Bronchial epithelial cell (primary cell): ENCODE results near the gene TANC1. TPM values are rescaled to one million over a fixed set of nuclear protein-coding genes. Genes with fewer than 3 reads are reported as not detected.

Experiments
- DNase-seq: peaks from one replicate; pipeline ENCODE4 v3.0.0-alpha.2; 2010; ENCODE audit warnings: low read depth
- FAIRE-seq: peaks from 2 replicates; lab custom pipeline; 2011; peaks lifted over from hg19 to GRCh38; lab: Jason Lieb, UNC
- H3K27me3 ChIP-seq: 2 replicates; pipeline ENCODE4 v1.5.1; 2011; ENCODE audit warnings: low read length; ENCODE audit not compliant: control insufficient read depth, insufficient read depth
- H3K36me3 ChIP-seq: 2 replicates; pipeline ENCODE4 v1.5.1; 2011; ENCODE audit warnings: low read length; ENCODE audit not compliant: control insufficient read depth, insufficient read depth
- H3K4me3 ChIP-seq: 2 replicates; pipeline ENCODE4 v1.5.1; 2011; ENCODE audit warnings: mild to moderate bottlenecking, low read depth, low read length, control low read depth
- total RNA-seq: library from RNA; depleted of rRNA; stranded (reverse); fragments of >200 nt; gene quantifications from 2 replicates; pipeline ENCODE4 v1.2.1, GENCODE V29; 2014
- TF ChIP-seq, protein P1 (sequence below): IDR thresholded peaks from 2 replicates; pipeline ENCODE4 v1.5.1; 2011; ENCODE audit warnings: mild to moderate bottlenecking, moderate library complexity, low read length, control low read depth, inconsistent platforms; ENCODE audit not compliant: insufficient read depth, severe bottlenecking

TANC1 gene
- total RNA-seq, 1 donor from 2014 or later: 29.5 TPM

DNA sequence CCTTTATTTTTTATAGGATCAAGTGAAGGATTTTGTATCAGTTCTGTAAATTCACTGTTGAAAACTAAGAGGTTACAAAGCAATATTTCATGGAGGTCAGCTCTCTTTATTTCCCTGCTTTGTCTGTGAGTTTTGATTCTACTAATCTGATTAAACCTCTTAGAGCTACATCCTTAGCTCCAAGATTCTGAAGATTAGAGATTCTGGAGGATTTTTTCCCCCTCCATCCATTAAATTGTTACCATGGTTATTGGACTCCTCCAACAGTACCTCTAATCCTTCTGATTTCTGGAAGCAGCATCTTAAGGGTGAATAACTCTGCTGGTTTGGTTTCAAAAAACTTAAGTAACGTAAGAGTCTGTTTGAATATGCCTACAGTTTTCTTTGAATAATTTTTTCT is 110.0 kb downstream of the TANC1 start:
- no peak for DNase-seq
- no peak for FAIRE-seq
- TF ChIP-seq, protein P1, sequence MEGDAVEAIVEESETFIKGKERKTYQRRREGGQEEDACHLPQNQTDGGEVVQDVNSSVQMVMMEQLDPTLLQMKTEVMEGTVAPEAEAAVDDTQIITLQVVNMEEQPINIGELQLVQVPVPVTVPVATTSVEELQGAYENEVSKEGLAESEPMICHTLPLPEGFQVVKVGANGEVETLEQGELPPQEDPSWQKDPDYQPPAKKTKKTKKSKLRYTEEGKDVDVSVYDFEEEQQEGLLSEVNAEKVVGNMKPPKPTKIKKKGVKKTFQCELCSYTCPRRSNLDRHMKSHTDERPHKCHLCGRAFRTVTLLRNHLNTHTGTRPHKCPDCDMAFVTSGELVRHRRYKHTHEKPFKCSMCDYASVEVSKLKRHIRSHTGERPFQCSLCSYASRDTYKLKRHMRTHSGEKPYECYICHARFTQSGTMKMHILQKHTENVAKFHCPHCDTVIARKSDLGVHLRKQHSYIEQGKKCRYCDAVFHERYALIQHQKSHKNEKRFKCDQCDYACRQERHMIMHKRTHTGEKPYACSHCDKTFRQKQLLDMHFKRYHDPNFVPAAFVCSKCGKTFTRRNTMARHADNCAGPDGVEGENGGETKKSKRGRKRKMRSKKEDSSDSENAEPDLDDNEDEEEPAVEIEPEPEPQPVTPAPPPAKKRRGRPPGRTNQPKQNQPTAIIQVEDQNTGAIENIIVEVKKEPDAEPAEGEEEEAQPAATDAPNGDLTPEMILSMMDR: no peak
- Histone ChIP-seq H3K36me3 (peaks cover 2% of the 10 kb centered on the region), H3K4me3 (no peak overlapping the region), H3K27me3 (no peaks in the 10 kb centered on the region)

DNA sequence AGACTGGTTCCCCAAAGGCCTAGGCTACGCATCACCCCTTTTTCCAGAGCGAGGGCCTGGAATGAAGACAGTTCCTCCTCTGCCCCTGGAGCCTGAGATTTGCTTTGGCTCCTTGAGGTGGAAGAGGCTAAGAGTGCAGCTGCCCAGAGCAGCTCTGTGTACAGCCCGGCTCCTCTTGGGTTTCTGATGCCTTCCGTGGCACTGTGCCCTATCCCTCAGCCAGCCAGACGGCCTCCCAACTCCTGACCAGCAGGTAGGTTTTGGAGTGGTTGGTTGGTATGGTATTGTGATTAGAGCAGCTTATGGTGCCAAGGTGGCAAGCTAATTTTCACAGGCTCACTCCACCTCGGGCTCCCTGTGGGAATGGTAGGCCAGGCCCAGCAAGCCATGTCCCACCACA is 112.2 kb downstream of the TANC1 start:
- H3K4me3 ChIP-seq: no peak overlapping the region
- peaks cover 2% of the 10 kb centered on the region for H3K36me3 ChIP-seq
- DNase-seq (no peak), FAIRE-seq (no peak)
- TF ChIP-seq, protein P1: no peak
- H3K27me3 ChIP-seq: no peaks in the 10 kb centered on the region

DNA sequence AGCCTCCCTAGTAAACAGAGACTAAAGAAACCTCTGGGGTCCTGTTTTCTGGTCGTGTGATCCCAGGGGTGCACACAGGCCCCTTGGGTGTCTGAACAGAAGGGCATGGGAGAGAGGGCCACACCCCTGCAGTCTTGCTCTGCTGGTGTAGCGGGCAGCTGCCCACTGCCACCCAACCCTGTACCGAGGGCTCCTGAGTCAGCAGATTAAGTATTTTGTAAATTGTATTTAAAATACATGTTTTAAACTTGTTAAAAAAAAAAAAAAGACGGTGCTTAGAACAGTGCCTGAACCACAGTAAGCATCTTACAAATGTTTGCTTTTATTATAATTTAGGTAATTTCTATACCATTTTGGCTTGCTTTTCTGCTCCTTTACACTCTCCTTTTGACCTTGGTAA is 113.7 kb downstream of the TANC1 start:
- TF ChIP-seq, protein P1: no peak
- Histone ChIP-seq H3K36me3 (peaks cover 4% of the 10 kb centered on the region), H3K27me3 (no peaks in the 10 kb centered on the region), H3K4me3 (no peak overlapping the region)
- DNase-seq (no peak), FAIRE-seq (no peak)

DNA sequence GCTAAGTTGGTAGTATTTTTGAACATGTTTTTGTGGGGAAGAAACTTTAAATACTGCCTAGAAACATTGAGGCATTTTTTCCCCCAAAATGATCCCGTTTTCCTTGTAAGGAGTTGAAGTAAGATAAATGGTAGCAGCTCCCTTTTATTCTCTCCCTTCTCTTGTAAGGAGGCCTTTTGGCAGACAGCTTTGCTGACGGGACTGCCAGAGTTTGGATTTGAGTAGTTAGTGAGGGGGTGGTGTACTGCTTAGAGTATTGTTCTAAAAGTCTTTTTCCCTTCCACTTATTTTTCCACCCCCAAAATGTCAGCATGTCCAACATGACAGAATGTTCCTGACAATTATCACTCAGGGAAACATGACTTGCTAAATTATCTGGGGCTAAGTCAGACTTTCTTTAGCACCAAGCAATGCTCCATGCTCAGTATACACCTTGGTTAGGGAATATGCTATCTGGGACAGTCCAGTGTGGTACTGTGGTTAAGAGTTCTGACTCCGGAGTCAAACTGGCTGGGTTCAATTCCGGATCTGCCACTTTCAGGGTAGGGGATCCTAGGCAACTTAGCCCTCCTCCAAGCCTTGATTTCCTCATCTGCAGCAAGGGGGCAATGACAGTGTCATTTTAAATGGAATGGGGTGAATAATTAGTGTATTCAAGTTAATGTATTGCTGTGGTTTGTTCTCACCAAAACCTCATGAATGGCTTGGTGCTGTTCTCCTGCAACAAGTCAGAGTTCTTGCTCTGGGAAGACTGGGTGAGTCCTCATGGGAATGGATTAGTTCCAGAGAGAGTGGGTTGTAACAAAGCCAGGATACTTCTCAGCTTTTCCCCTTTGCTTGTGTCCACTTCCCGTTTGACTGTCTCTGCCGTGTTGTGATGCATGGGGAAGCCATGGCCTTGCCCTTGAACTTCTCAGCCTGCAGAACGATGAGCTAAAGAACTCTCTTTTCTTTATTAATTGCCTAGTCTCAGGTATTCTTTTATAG is 116.2 kb downstream of the TANC1 start:
- no peak for FAIRE-seq
- TF ChIP-seq, protein P1: no peak
- Histone ChIP-seq H3K36me3 (peaks cover 4% of the 10 kb centered on the region), H3K4me3 (no peak overlapping the region), H3K27me3 (no peaks in the 10 kb centered on the region)
- DNase-seq: no peak

DNA sequence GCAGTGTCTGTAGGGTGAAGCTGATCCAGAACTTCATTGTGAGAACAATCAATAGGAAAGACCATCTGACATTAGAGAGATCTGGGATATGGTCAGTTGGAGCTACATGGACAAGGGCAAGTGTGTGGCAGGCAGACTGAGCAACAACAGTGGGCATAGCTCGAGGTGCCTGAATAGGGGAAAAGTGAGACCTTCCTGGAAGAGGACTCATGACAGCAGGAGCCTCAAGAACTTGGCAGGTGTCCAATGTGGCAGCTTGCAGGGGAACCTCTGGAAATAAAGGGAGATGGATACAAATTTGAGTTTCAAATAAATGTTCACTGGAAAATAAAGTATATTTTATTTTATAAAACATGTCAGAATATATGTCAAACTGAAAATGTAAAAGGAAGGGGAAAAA is 117.9 kb downstream of the TANC1 start:
- TF ChIP-seq, protein P1: no peak
- no peaks in the 10 kb centered on the region for H3K27me3 ChIP-seq
- no peak overlapping the region for H3K4me3 ChIP-seq
- H3K36me3 ChIP-seq: peaks cover 4% of the 10 kb centered on the region
- DNase-seq (no peak), FAIRE-seq (no peak)
